Stomach smooth muscle (tissue), 2 donors: ENCODE results near the gene NCK2.

Source experiments
- H3K27ac ChIP-seq: one replicate; pipeline ENCODE4 v1.7.0; 2013; ENCODE audit warnings: mild to moderate bottlenecking, low read length, inconsistent platforms
- H3K27me3 ChIP-seq, 2 donors: one replicate each; pipeline ENCODE4 v1.7.0; 2013; ENCODE audit warnings: low read length in 2 of 2; ENCODE audit not compliant: insufficient read depth in 2 of 2, control insufficient read depth in 1 of 2
- H3K36me3 ChIP-seq, 2 donors: one replicate each; pipeline ENCODE4 v1.7.0; 2013; ENCODE audit warnings: low read length in 2 of 2; ENCODE audit not compliant: control insufficient read depth in 2 of 2, insufficient read depth in 2 of 2
- H3K4me1 ChIP-seq: one replicate; pipeline ENCODE4 v1.7.0; 2013; ENCODE audit warnings: low read length; ENCODE audit not compliant: control insufficient read depth, insufficient read depth
- H3K4me3 ChIP-seq, 2 donors: one replicate each; pipeline ENCODE4 v1.7.0; 2013; ENCODE audit warnings: low read length in 2 of 2
- H3K9ac ChIP-seq, 2 donors: one replicate each; pipeline ENCODE4 v1.7.0; 2013; ENCODE audit warnings: low read length in 2 of 2, mild to moderate bottlenecking in 1 of 2
- H3K9me3 ChIP-seq, 2 donors: one replicate each; pipeline ENCODE4 v1.7.0; 2013; ENCODE audit warnings: low read length in 2 of 2; ENCODE audit not compliant: control insufficient read depth in 2 of 2
- donor health status: healthy.
- donor health status: Pancreatic carcinoma.

NCK2 gene

DNA sequence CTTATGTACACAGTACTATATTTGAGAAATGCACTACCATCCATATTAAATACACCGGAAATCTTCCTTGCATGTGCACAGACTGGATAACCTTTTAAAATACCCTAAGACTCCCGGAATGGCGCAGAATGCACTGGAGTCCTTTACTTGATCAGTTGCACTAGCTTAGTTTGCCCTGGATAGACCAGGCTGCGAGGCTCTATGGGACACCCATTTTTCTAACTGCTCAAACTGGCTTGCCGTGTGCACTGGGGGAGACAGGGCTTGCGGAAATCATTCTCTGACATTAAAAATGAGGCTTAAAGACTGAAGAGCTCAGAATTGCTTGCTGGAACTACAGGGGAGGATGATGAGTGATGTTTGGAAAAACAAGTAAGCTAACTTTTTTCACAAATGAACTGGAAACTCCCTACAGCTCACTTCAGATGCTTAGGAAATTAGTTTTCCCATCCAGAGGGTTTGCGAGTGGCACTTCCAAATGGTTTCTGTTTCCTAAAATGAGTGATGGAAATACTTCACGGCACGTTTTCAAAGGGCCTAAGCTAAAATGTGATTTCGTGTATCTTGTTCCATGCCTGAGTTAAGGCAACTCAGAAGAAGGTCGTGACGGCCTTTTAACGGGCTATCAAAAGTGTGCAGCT lies 2.7 kb downstream of the NCK2 start:
- no peaks in the 10 kb centered on the region for H3K27me3 ChIP-seq
- H3K4me3 ChIP-seq: peak overlapping the region in 1 of 2 donors; percentile 81
- H3K9ac ChIP-seq: no peak overlapping the region
- peaks cover 0 to 2% of the 10 kb centered on the region in 2 donors for H3K36me3 ChIP-seq
- H3K27ac ChIP-seq: no peak overlapping the region
- peaks cover 40% of the 10 kb centered on the region for H3K4me1 ChIP-seq
- no peaks in the 10 kb centered on the region for H3K9me3 ChIP-seq

- Histone ChIP-seq H3K27ac (no peak overlapping the region), H3K27me3 (no peaks in the 10 kb centered on the region), H3K9ac (no peak overlapping the region), H3K4me3 (no peak overlapping the region), H3K36me3 (peaks cover 0 to 2% of the 10 kb centered on the region in 2 donors), H3K4me1 (peaks cover 40% of the 10 kb centered on the region), H3K9me3 (no peaks in the 10 kb centered on the region)
These were observed 3.3 kb downstream of the NCK2 start for GRCh38 chr2:105747991-105748390.

- H3K9ac ChIP-seq: no peak overlapping the region
- H3K27ac ChIP-seq: no peak overlapping the region
These were observed 3.9 kb downstream of the NCK2 start for GRCh38 chr2:105748566-105748965.

DNA sequence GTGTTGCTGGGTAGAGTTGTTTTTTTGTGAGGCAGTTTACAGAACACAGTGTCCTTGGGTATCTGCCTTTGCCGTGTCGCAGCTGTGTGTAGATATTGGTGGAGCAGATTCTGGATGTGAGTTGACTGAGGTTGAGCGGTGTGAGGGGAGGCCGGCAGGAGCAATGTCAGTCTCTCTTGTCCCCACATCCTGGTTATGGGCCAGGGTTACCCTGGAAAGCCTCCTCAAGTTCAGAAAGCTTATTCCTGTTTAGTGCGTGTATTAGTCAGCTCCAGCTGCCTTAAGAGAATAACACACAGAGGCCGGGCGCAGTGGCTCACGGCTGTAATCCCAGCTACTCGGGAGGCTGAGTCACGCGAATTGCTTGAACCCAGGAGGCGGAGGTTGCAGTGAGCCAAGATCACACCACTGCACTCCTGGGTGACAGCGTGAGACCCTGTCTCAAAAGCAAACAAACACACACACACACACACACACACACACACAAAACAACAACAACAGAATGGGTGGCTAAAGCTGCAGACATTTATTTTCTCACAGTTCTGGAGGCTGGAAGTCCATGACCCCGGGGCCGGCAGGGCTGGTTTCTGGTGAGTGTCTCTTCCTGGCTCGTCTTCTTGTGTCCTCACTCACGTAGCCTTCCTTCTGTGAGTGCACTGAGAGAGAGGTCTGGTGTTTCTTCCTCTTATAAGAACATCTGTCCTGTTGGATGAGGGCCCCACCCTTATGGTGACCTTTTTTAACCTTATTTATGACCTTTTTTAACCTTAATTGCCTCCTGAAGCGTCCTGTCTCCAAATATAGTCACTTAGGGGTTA lies 5.1 kb downstream of the NCK2 start:
- Histone ChIP-seq H3K27me3 (no peaks in the 10 kb centered on the region), H3K9ac (no peak overlapping the region), H3K36me3 (peaks cover 0 to 2% of the 10 kb centered on the region in 2 donors), H3K27ac (no peak overlapping the region), H3K4me3 (no peak overlapping the region), H3K4me1 (peaks cover 44% of the 10 kb centered on the region), H3K9me3 (no peaks in the 10 kb centered on the region)

More at GRCh38 chr2:105748566-105748965, 3.9 kb downstream of the NCK2 start:
- Histone ChIP-seq H3K4me3 (no peak overlapping the region), H3K36me3 (peaks cover 0 to 2% of the 10 kb centered on the region in 2 donors), H3K4me1 (peaks cover 40% of the 10 kb centered on the region), H3K27me3 (no peaks in the 10 kb centered on the region), H3K9me3 (no peaks in the 10 kb centered on the region)

- H3K27me3 ChIP-seq: no peaks in the 10 kb centered on the region
- H3K27ac ChIP-seq: no peak overlapping the region
- H3K9ac ChIP-seq: no peak overlapping the region
- H3K36me3 ChIP-seq: peaks cover 0 to 2% of the 10 kb centered on the region in 2 donors
- no peaks in the 10 kb centered on the region for H3K9me3 ChIP-seq
- peaks cover 47% of the 10 kb centered on the region for H3K4me1 ChIP-seq
- H3K4me3 ChIP-seq: no peak overlapping the region
These were observed 6.0 kb downstream of the NCK2 start for GRCh38 chr2:105750735-105751134.

GRCh38 chr2:105751272-105751671 lies 6.6 kb downstream of the NCK2 start:
- no peak overlapping the region for H3K9ac ChIP-seq
- no peaks in the 10 kb centered on the region for H3K27me3 ChIP-seq
- H3K36me3 ChIP-seq: peaks cover 0 to 2% of the 10 kb centered on the region in 2 donors
- H3K9me3 ChIP-seq: no peaks in the 10 kb centered on the region
- peaks cover 44% of the 10 kb centered on the region for H3K4me1 ChIP-seq
- H3K4me3 ChIP-seq: no peak overlapping the region
- no peak overlapping the region for H3K27ac ChIP-seq

- Histone ChIP-seq H3K4me1 (peaks cover 38% of the 10 kb centered on the region), H3K9ac (no peak overlapping the region), H3K27me3 (no peaks in the 10 kb centered on the region), H3K9me3 (no peaks in the 10 kb centered on the region), H3K4me3 (no peak overlapping the region), H3K27ac (no peak overlapping the region), H3K36me3 (peaks cover 0 to 2% of the 10 kb centered on the region in 2 donors)
These were observed 8.1 kb downstream of the NCK2 start for GRCh38 chr2:105752691-105753358.

- H3K4me1 ChIP-seq: peaks cover 34% of the 10 kb centered on the region
- H3K27ac ChIP-seq: no peak overlapping the region
- H3K4me3 ChIP-seq: no peak overlapping the region
These were observed 8.7 kb downstream of the NCK2 start for GRCh38 chr2:105753380-105753779.

GRCh38 chr2:105754011-105754410 lies 9.3 kb downstream of the NCK2 start:
- no peaks in the 10 kb centered on the region for H3K27me3 ChIP-seq

More at GRCh38 chr2:105753380-105753779, 8.7 kb downstream of the NCK2 start:
- Histone ChIP-seq H3K27me3 (no peaks in the 10 kb centered on the region), H3K36me3 (peaks cover 0 to 2% of the 10 kb centered on the region in 2 donors), H3K9me3 (no peaks in the 10 kb centered on the region), H3K9ac (no peak overlapping the region)

GRCh38 chr2:105754994-105755393 lies 10.3 kb downstream of the NCK2 start:
- no peak overlapping the region for H3K27ac ChIP-seq
- no peak overlapping the region for H3K9ac ChIP-seq
- H3K4me3 ChIP-seq: no peak overlapping the region
- H3K9me3 ChIP-seq: no peaks in the 10 kb centered on the region
- peaks cover 23% of the 10 kb centered on the region for H3K4me1 ChIP-seq
- peaks cover 0 to 2% of the 10 kb centered on the region in 2 donors for H3K36me3 ChIP-seq
- no peaks in the 10 kb centered on the region for H3K27me3 ChIP-seq

More at GRCh38 chr2:105754011-105754410, 9.3 kb downstream of the NCK2 start:
- Histone ChIP-seq H3K27ac (peak overlapping the region; percentile 31), H3K9ac (no peak overlapping the region), H3K36me3 (peaks cover 0 to 2% of the 10 kb centered on the region in 2 donors), H3K4me1 (peaks cover 30% of the 10 kb centered on the region), H3K4me3 (no peak overlapping the region), H3K9me3 (no peaks in the 10 kb centered on the region)
